IMR-90 (cell line): ENCODE measurements around the gene DNAAF3. TPM values are rescaled to one million over a fixed set of nuclear protein-coding genes. Genes with fewer than 3 reads are reported as not detected.

ENCODE experiments used
- ATAC-seq: fragments of 200-7000 bp; cut with Tn5 transposase; 2 replicates; pipeline ENCODE4 v1.9.1; 2020; ENCODE audit warnings: low read depth, mild to moderate bottlenecking, moderate library complexity
- BruUV-seq: library from RNA; stranded (reverse); fragments of 400-500 nt; replicated peaks from 2 replicates; lab custom pipeline; 2021; lab: Mats Ljungman, UMichigan
- CTCF ChIA-PET: fragments of 300-600 bp; formaldehyde crosslinking; extraction: SDS; loops from one replicate; lab custom pipeline; 2021; ENCODE audit warnings: antibody characterized with exemption; lab: Yijun Ruan, JAX
- POLR2A ChIA-PET: fragments of 300-600 bp; sonication (Branson Sonifier 250); formaldehyde crosslinking; loops from one replicate; lab custom pipeline; 2022; ENCODE audit warnings: antibody characterized with exemption; ENCODE audit not compliant: unreplicated experiment; lab: Charles Lee
- DNase-seq: peaks from one replicate; pipeline ENCODE4 v3.0.0; 2013
- H2AFZ ChIP-seq: replicated peaks from 2 replicates; pipeline ENCODE3; 2013; ENCODE audit warnings: low read length, mild to moderate bottlenecking; ENCODE audit not compliant: poor library complexity
- H2AK5ac ChIP-seq: 2 replicates; pipeline ENCODE4 v1.6.1; 2013; ENCODE audit warnings: low read depth, low read length, inconsistent platforms
- H2AK9ac ChIP-seq: replicated peaks from 2 replicates; pipeline ENCODE3; 2013; ENCODE audit warnings: mild to moderate bottlenecking, low read depth, low read length, moderate library complexity; ENCODE audit not compliant: poor library complexity
- H2BK120ac ChIP-seq: 2 replicates; pipeline ENCODE4 v1.6.1; 2013; ENCODE audit warnings: low read depth, low read length, inconsistent platforms
- H2BK15ac ChIP-seq: 3 replicates; pipeline ENCODE4 v1.6.1; 2013; ENCODE audit warnings: low read depth, low read length, inconsistent platforms
- H2BK20ac ChIP-seq: 2 replicates; pipeline ENCODE4 v1.6.1; 2013; ENCODE audit warnings: low read depth, mild to moderate bottlenecking, inconsistent platforms, low read length, moderate library complexity
- H2BK5ac ChIP-seq: 2 replicates; pipeline ENCODE4 v1.6.1; 2013; ENCODE audit warnings: mild to moderate bottlenecking, low read depth, low read length, inconsistent platforms; ENCODE audit not compliant: poor library complexity, severe bottlenecking
- H3K14ac ChIP-seq: replicated peaks from 2 replicates; pipeline ENCODE4 v1.6.1; 2013; ENCODE audit warnings: low read depth, low read length, inconsistent platforms
- H3K18ac ChIP-seq: 2 replicates; pipeline ENCODE4 v1.6.1; 2013; ENCODE audit warnings: low read depth, low read length, control low read depth
- H3K23ac ChIP-seq: 2 replicates; pipeline ENCODE4 v1.6.1; 2013; ENCODE audit warnings: low read depth, low read length, inconsistent platforms
- H3K27ac ChIP-seq: 2 replicates; pipeline ENCODE4 v1.5.1; 2013; ENCODE audit warnings: mild to moderate bottlenecking, control low read depth, low read length; ENCODE audit not compliant: insufficient read depth
- H3K27me3 ChIP-seq: 2 replicates; pipeline ENCODE4 v1.6.1; 2013; ENCODE audit warnings: low read length; ENCODE audit not compliant: control insufficient read depth, insufficient read depth
- H3K36me3 ChIP-seq: 2 replicates; pipeline ENCODE4 v1.6.1; 2013; ENCODE audit warnings: low read length, mixed read lengths; ENCODE audit not compliant: control insufficient read depth, insufficient read depth
- H3K4ac ChIP-seq: 2 replicates; pipeline ENCODE4 v1.6.1; 2013; ENCODE audit warnings: low read depth, low read length, inconsistent platforms
- H3K4me1 ChIP-seq: 2 replicates; pipeline ENCODE4 v1.6.1; 2013; ENCODE audit warnings: low read length, mixed read lengths; ENCODE audit not compliant: control insufficient read depth, insufficient read depth
- H3K4me2 ChIP-seq: 2 replicates; pipeline ENCODE4 v1.6.1; 2013; ENCODE audit warnings: low read depth, mild to moderate bottlenecking, control low read depth, low read length, moderate library complexity
- H3K4me3 ChIP-seq: 2 replicates; pipeline ENCODE4 v1.5.1; 2013; ENCODE audit warnings: low read depth, mild to moderate bottlenecking, control low read depth, low read length, moderate library complexity; ENCODE audit not compliant: insufficient read depth
- H3K56ac ChIP-seq: 2 replicates; pipeline ENCODE4 v1.6.1; 2013; ENCODE audit warnings: low read length, inconsistent platforms; ENCODE audit not compliant: insufficient read depth; ENCODE audit errors: extremely low read depth
- H3K79me1 ChIP-seq, 2 experiments: 2 replicates each; pipeline ENCODE4 v1.6.1; 2013; ENCODE audit warnings: low read length in 2 of 2, inconsistent platforms in 1 of 2, low read depth in 1 of 2
- H3K9ac ChIP-seq: 2 replicates; pipeline ENCODE4 v1.6.1; 2013; ENCODE audit warnings: low read depth, low read length, control low read depth
- H3K9me1 ChIP-seq: 2 replicates; pipeline ENCODE4 v1.6.1; 2013; ENCODE audit warnings: low read length, inconsistent platforms; ENCODE audit not compliant: insufficient read depth
- H3K9me3 ChIP-seq: 2 replicates; pipeline ENCODE4 v1.6.1; 2013; ENCODE audit warnings: low read length; ENCODE audit not compliant: control insufficient read depth, insufficient read depth
- H4K20me1 ChIP-seq: 2 replicates; pipeline ENCODE4 v1.6.1; 2013; ENCODE audit warnings: low read length, inconsistent platforms; ENCODE audit not compliant: insufficient read depth
- H4K5ac ChIP-seq: 2 replicates; pipeline ENCODE4 v1.6.1; 2013; ENCODE audit warnings: mild to moderate bottlenecking, low read depth, low read length, control low read depth
- H4K8ac ChIP-seq, 2 experiments: 2 replicates each; pipeline ENCODE4 v1.6.1; 2013; ENCODE audit warnings: low read depth in 2 of 2, low read length in 2 of 2, control low read depth in 1 of 2, inconsistent platforms in 1 of 2
- H4K91ac ChIP-seq: 2 replicates; pipeline ENCODE4 v1.6.1; 2013; ENCODE audit warnings: low read depth, low read length, inconsistent platforms; ENCODE audit not compliant: insufficient read depth
- BHLHE40 ChIP-seq: fragments of 150-350 bp; IDR thresholded peaks from 2 replicates; pipeline ENCODE4 v1.6.1; 2016; ENCODE audit warnings: mild to moderate bottlenecking, low read depth, low read length
- CEBPB ChIP-seq: IDR thresholded peaks from 2 replicates; pipeline ENCODE4 v1.6.1; 2012; ENCODE audit warnings: low read depth, low read length, improper control_type of control experiment
- CHD1 ChIP-seq: IDR thresholded peaks from 2 replicates; pipeline ENCODE4 v1.6.1; 2012; ENCODE audit warnings: low read depth, low read length, improper control_type of control experiment
- CTCF ChIP-seq: conservative IDR thresholded peaks from 2 replicates; pipeline ENCODE4 v1.5.1; 2012; ENCODE audit warnings: mild to moderate bottlenecking, low read depth, low read length, improper control_type of control experiment
- FOS ChIP-seq: fragments of 150-350 bp; IDR thresholded peaks from 2 replicates; pipeline ENCODE4 v1.6.1; 2016; ENCODE audit warnings: low read depth, low read length
- MAFK ChIP-seq: IDR thresholded peaks from 2 replicates; pipeline ENCODE4 v1.6.1; 2012; ENCODE audit warnings: low read depth, low read length, improper control_type of control experiment
- MAZ ChIP-seq: IDR thresholded peaks from 2 replicates; pipeline ENCODE4 v1.6.1; 2012; ENCODE audit warnings: low read depth, mild to moderate bottlenecking, low read length, improper control_type of control experiment, moderate library complexity, borderline replicate concordance
- MXI1 ChIP-seq: IDR thresholded peaks from 2 replicates; pipeline ENCODE4 v1.6.1; 2012; ENCODE audit warnings: low read depth, mild to moderate bottlenecking, low read length, moderate library complexity, borderline replicate concordance
- NFE2L2 ChIP-seq: fragments of 150-350 bp; IDR thresholded peaks from 2 replicates; pipeline ENCODE4 v1.6.1; 2016; ENCODE audit warnings: low read depth, mild to moderate bottlenecking, low read length
- POLR2A ChIP-seq: IDR thresholded peaks from 2 replicates; pipeline ENCODE4 v1.6.1; 2012; ENCODE audit warnings: mild to moderate bottlenecking, low read depth, low read length
- RAD21 ChIP-seq: IDR thresholded peaks from 2 replicates; pipeline ENCODE4 v1.6.1; 2012; ENCODE audit warnings: low read length, improper control_type of control experiment
- RCOR1 ChIP-seq: IDR thresholded peaks from 2 replicates; pipeline ENCODE4 v1.6.1; 2012; ENCODE audit warnings: mild to moderate bottlenecking, low read length, improper control_type of control experiment; ENCODE audit not compliant: insufficient replicate concordance
- RFX5 ChIP-seq: IDR thresholded peaks from 2 replicates; pipeline ENCODE4 v1.8.0; 2012; ENCODE audit warnings: low read depth, mild to moderate bottlenecking, low read length, moderate library complexity
- SMC3 ChIP-seq: fragments of 150-350 bp; IDR thresholded peaks from 2 replicates; pipeline ENCODE4 v1.6.1; 2016; ENCODE audit warnings: low read depth, mild to moderate bottlenecking, antibody characterized with exemption, low read length, moderate library complexity
- USF2 ChIP-seq: fragments of 150-350 bp; IDR thresholded peaks from 2 replicates; pipeline ENCODE4 v1.6.1; 2017; ENCODE audit warnings: mild to moderate bottlenecking, antibody characterized with exemption, low read length, low read depth
- WGBS, 2 experiments: methylation state at CpG; one replicate each; pipeline versions ENCODE4 v1.1.5 to v1.1.7; 2013; ENCODE audit warnings: missing lambda C conversion rate in 2 of 2; ENCODE audit not compliant: insufficient read length in 1 of 2; ENCODE audit errors: extremely low coverage in 2 of 2; 5-methylcytosine and 5-hydroxymethylcytosine counted together
- dilution Hi-C: fragments of 300-500 bp; cut with HindIII; formaldehyde crosslinking; loops from one replicate; pipeline ENCODE4 v1.14.3; 2018; ENCODE audit warnings: low sequenced_read_pairs; ENCODE audit not compliant: unreplicated experiment
- in situ Hi-C: fragments of 300-500 bp; cut with MboI; formaldehyde crosslinking; loops from 3 replicates; pipeline ENCODE4 v1.14.3; 2019; ENCODE audit warnings: low sequenced_read_pairs, inconsistent platforms, mixed read lengths
- intact Hi-C: fragments of 100-400 bp; cut with micrococcal nuclease; formaldehyde crosslinking; loops from 2 replicates; pipeline ENCODE4 v1.10.0; 2022
- polyA plus RNA-seq, 3 experiments: library from polyadenylated mRNA; depleted of rRNA; stranded (reverse); fragments of >200 nt; gene quantifications; 2 replicates each; pipeline ENCODE4 v1.2.3, GENCODE V29; 2012; ENCODE audit warnings: low replicate concordance in 1 of 3
- total RNA-seq: library from RNA; depleted of rRNA; stranded (reverse); fragments of >200 nt; gene quantifications from 2 replicates; pipeline ENCODE4 v1.2.3, GENCODE V29; 2012
- TF ChIP-seq, protein P1 (sequence below): fragments of 150-350 bp; IDR thresholded peaks from 2 replicates; pipeline ENCODE4 v1.6.1; 2016; ENCODE audit warnings: low read depth, mild to moderate bottlenecking, low read length, moderate library complexity, borderline replicate concordance

Gene DNAAF3
- total and polyA plus RNA-seq, 2 of the 4 experiments (the other 2 are of a cell fraction) = 0.34 TPM; not detected in 1

- BruUV-seq = no TSS peak
These were observed 9.7 kb upstream of the DNAAF3 start for GRCh38 chr19:55176076-55176475.

More at GRCh38 chr19:55176076-55176475, 9.7 kb upstream of the DNAAF3 start:
- Histone ChIP-seq H3K4me1 (peaks cover 8% of the 10 kb centered on the region), H4K91ac (no peak overlapping the region), H3K9me1 (no peaks in the 10 kb centered on the region), H2AK5ac (no peak overlapping the region), H3K27ac (no peak overlapping the region), H3K9ac (no peak overlapping the region), H3K56ac (no peak overlapping the region), H3K9me3 (no peaks in the 10 kb centered on the region), H3K79me1 (no peaks in the 10 kb centered on the region), H4K20me1 (peaks cover 12% of the 10 kb centered on the region), H2AK9ac (no peak overlapping the region), H3K23ac (no peak overlapping the region), H3K14ac (no peak overlapping the region), H2BK15ac (no peak overlapping the region), H2BK5ac (no peak overlapping the region), H2AFZ (no peak overlapping the region), H2BK120ac (no peak overlapping the region), H4K8ac (no peak overlapping the region), H3K4me2 (no peak overlapping the region), H3K36me3 (no peaks in the 10 kb centered on the region), H3K27me3 (peaks cover 22% of the 10 kb centered on the region), H3K4me3 (no peak overlapping the region), H3K4ac (no peak overlapping the region), H2BK20ac (no peak overlapping the region), H4K5ac (no peak overlapping the region), H3K18ac (no peak overlapping the region)
- no peak for ATAC-seq
- dilution Hi-C loops (no loop called here), in situ Hi-C loops (no loop called here), intact Hi-C loops (no loop called here)
- no peak for DNase-seq
- ChIA-PET POLR2A (no interaction called here), CTCF (no interaction called here)
- 0% methylated on average over 1 of the region's 2 CpGs; no CpG with 5 or more reads in 1 of the 2 experiments for WGBS, 2 experiments
- TF ChIP-seq POLR2A (no peak), CEBPB (no peak), BHLHE40 (no peak), NFE2L2 (no peak), RCOR1 (no peak), SMC3 (no peak), MAZ (no peak), CTCF (no peak), USF2 (no peak), MXI1 (no peak), RFX5 (no peak), CHD1 (no peak), FOS (no peak), MAFK (no peak), RAD21 (no peak)
- TF ChIP-seq, protein P1, sequence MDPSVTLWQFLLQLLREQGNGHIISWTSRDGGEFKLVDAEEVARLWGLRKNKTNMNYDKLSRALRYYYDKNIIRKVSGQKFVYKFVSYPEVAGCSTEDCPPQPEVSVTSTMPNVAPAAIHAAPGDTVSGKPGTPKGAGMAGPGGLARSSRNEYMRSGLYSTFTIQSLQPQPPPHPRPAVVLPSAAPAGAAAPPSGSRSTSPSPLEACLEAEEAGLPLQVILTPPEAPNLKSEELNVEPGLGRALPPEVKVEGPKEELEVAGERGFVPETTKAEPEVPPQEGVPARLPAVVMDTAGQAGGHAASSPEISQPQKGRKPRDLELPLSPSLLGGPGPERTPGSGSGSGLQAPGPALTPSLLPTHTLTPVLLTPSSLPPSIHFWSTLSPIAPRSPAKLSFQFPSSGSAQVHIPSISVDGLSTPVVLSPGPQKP = no peak
